Astrocyte of the spinal cord (primary cell): ENCODE data around the gene APC.

Source experiments
- DNase-seq: peaks from one replicate; pipeline ENCODE4 v3.0.0; 2011; ENCODE audit warnings: low read depth, low spot score
- H3K4me3 ChIP-seq: 2 replicates; pipeline ENCODE4 v1.5.1; 2011; ENCODE audit warnings: low read depth, mild to moderate bottlenecking, low read length, moderate library complexity
- in situ Hi-C: cut with HindIII; loops from 2 replicates; pipeline ENCODE4 v1.10.0; 2017; ENCODE audit warnings: low sequenced_read_pairs
- TF ChIP-seq, protein P1 (sequence below): IDR thresholded peaks from 2 replicates; pipeline ENCODE4 v1.5.1; 2012; ENCODE audit warnings: low read depth, mild to moderate bottlenecking, low read length, inconsistent platforms

Gene APC

DNA sequence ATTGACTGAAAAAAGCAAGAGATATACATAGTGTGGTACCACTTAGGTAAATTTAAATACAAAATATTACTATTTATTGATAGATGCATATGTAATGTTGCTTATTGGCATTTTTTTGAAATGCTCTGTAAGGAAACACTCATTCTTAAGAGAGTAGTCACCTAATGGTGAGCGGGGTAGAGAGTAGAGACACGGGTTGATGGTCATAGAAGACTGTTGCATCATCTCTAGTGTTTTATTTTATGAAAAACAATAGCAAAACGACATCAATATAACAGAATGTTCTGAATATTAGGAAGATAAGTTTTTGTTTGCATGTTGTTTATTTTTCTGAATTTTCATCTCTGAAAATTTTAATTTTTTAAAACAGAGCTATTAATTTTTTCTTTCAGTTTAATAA lies 127.4 kb downstream of the APC start:
- TF ChIP-seq, protein P1, sequence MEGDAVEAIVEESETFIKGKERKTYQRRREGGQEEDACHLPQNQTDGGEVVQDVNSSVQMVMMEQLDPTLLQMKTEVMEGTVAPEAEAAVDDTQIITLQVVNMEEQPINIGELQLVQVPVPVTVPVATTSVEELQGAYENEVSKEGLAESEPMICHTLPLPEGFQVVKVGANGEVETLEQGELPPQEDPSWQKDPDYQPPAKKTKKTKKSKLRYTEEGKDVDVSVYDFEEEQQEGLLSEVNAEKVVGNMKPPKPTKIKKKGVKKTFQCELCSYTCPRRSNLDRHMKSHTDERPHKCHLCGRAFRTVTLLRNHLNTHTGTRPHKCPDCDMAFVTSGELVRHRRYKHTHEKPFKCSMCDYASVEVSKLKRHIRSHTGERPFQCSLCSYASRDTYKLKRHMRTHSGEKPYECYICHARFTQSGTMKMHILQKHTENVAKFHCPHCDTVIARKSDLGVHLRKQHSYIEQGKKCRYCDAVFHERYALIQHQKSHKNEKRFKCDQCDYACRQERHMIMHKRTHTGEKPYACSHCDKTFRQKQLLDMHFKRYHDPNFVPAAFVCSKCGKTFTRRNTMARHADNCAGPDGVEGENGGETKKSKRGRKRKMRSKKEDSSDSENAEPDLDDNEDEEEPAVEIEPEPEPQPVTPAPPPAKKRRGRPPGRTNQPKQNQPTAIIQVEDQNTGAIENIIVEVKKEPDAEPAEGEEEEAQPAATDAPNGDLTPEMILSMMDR: no peak

GRCh38 chr5:112866739-112867138 lies 129.1 kb downstream of the APC start:
- no peak overlapping the region for H3K4me3 ChIP-seq
- DNase-seq: no peak
- TF ChIP-seq, protein P1: no peak
- in situ Hi-C loops: no loop called here

More for the DNA sequence above, 127.4 kb downstream of the APC start:
- no peak overlapping the region for H3K4me3 ChIP-seq
- no peak for DNase-seq
- in situ Hi-C loops: no loop called here

DNA sequence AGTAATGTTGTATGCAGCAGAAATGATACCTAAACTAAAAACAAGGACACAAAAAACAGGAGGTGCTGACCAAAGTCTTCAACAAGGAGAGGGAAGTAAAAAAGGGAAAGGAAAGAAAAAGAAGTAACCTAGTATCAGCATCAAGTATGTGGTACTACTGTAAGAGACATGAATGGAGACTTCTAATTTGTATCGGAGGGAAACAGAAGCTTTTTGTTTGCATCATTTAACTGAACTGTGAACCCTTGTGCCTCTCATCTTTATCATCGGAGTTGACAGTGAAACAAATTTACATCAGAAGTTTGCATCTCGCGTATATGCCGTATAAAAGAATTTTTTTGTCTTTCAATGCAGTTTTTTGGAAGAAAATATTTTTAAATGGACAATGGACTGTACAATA lies 129.7 kb downstream of the APC start:
- no peak for DNase-seq
- H3K4me3 ChIP-seq: no peak overlapping the region
- TF ChIP-seq, protein P1: no peak
- in situ Hi-C loops: no loop called here

GRCh38 chr5:112869948-112870347 lies 132.3 kb downstream of the APC start:
- TF ChIP-seq, protein P1: no peak
- in situ Hi-C loops: no loop called here
- DNase-seq: no peak
- no peak overlapping the region for H3K4me3 ChIP-seq

DNA sequence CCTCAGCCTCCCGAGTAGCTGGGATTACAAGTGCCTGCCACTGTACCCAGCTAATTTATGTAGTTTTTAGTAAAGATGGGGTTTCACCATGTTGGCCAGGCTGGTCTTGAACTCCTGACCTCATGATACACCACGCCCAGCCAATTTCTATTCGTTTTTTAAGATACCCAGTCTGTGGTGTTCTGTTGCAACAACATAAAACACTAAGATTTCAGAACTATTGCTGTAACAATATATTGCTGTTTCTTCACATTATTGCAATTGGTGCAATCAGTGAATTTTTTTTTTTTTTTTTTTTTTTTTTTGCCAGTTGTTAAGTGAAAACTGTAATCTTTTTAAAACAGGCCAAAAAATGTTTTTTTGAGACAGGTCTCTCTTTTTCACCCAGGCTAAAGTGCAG lies 133.3 kb downstream of the APC start:
- DNase-seq: no peak
- TF ChIP-seq, protein P1: no peak
- H3K4me3 ChIP-seq: no peak overlapping the region
- in situ Hi-C loops: no loop called here

DNA sequence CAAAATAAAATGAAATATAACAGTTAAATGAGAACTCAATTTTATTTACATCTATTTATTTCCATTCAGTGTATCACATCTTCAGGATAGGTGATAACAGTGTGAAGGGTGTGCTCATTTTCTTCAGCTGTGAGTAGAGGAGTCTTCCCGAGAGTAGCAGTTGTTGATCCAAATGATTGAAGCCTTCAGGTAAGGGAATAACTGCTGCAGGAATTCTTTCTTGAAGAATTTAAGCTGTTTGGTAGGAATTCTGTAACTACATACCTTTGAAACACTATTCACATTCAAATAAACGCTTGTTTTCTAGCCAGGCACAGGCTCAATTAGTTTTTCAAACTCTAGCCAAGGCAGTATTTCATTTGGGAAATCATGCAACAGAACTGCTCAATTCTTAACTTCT lies 138.7 kb downstream of the APC start:
- TF ChIP-seq, protein P1: no peak
- in situ Hi-C loops: no loop called here
- DNase-seq: no peak
- H3K4me3 ChIP-seq: no peak overlapping the region

DNA sequence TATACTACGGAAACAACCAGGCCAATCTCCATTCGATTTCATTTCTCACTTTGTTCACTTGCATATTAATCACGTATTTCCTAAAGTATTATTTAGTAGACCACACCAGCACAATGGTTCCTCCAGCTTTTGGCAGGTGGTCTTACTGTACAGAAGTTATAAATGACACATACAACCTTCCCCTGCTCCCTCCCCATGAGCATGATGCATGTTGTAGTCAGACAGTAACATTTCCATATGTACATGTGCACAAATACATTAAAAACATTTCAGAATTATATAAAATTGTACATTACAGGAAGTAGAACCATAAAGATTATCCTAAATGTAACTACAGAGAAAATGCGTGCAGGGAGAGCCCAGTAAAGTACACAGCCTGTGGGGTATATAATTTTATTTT lies 140.4 kb downstream of the APC start:
- TF ChIP-seq, protein P1: no peak
- no peak overlapping the region for H3K4me3 ChIP-seq
- in situ Hi-C loops: no loop called here
- DNase-seq: no peak
